Endothelial cell of hepatic sinusoid (primary cell): ENCODE results near the gene RAB20.

ENCODE experiments used
- in situ Hi-C: cut with HindIII; loops from 2 replicates; pipeline ENCODE4 v1.10.0; 2017; ENCODE audit warnings: low sequenced_read_pairs

The RAB20 gene

GRCh38 chr13:110531671-110532083 lies 29.8 kb downstream of the RAB20 start:
- in situ Hi-C loops: no loop called here

DNA sequence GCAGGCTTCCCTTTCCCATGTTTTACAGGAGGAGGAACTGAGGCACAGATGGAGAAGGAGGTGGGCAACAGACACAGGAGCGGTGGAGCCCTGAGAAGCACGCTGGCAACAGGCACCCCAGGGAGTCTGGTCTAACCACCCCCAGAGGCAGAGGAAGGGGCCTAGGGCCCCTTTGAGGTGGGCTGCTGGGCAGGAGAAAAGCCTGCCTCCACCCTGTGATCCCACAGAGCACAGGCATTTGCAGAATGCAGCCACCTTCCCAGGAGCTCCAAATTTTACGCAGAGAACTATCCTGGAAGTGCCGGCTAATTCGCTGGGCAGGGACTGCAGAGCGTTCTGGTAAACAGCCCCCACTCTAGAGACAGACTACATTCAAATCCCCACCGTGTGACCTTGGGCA lies 30.4 kb downstream of the RAB20 start:
- in situ Hi-C loops: no loop called here

DNA sequence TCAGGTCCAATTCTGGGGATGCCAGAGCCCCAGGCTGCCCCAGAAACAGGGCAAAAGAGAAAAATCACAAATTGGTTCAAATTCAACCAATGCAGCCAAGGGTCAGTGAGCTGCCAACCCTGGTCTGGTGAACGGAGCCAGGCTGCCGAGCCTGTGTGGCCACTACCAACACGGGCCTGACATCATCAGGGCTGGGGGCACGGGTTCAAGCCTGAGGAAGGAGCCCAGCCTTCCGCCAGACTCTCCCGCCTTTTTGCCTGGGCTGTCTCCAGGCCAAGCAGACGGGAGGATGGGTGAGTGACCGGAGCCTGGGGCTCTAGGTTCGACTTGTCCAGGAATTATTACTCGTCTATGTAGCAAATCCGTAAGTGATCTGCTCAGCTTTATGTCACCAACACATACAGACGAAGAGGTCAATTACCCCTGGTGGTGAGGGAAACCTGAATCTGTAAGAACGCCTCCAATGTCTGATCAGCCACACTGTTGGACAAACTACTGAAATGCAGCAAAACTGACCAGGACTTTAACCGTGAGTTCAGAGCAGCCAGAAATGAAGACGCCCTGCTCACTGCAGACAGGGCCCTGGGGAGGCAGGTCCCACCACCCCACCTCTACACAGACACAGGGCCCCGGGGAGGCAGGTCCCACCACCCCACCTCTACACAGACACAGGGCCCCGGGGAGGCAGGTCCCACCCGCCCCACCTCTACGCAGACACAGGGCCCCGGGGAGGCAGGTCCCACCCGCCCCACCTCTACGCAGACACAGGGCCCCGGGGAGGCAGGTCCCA lies 31.8 kb downstream of the RAB20 start:
- in situ Hi-C loops: no loop called here

DNA sequence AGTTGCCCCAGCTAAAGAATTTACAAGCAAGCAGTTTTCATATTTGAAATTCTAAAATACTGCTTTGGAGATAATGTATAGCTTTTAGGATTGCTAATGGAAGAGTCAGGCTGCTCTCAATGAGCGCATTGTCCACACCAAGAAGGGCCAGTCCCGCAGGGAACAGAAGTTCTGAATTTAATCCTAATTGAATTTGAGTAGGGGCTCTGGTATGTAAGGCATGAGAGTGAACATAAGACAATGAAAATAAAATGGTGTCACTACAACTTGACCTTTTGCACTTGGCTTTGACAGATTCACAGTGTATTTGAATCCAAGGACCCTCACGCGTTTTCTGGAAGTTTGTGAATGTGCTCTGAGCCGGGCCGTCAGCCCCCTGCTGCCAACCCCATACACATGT lies 32.6 kb downstream of the RAB20 start:
- in situ Hi-C loops: no loop called here

DNA sequence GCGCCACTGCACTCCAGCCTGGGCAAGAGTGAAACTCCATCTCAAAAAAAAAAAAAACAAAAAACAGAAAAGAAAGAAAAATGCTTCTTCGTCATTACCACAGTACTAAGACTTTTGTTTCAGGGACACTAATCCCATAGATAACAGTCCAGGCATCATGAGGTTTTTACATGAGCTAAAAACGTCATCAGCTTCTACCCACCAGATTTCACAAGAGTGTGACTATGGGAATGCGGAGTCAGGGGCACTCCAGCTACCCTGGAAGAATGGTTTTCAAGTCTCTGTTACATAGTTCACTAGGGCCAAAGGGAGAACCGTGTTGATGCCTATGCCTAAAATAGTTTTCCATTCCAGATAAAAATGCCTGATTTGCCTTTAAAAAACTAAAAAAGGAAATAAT lies 33.2 kb downstream of the RAB20 start:
- in situ Hi-C loops: no loop called here

GRCh38 chr13:110525328-110526319 lies 35.9 kb downstream of the RAB20 start:
- in situ Hi-C loops: no loop called here

DNA sequence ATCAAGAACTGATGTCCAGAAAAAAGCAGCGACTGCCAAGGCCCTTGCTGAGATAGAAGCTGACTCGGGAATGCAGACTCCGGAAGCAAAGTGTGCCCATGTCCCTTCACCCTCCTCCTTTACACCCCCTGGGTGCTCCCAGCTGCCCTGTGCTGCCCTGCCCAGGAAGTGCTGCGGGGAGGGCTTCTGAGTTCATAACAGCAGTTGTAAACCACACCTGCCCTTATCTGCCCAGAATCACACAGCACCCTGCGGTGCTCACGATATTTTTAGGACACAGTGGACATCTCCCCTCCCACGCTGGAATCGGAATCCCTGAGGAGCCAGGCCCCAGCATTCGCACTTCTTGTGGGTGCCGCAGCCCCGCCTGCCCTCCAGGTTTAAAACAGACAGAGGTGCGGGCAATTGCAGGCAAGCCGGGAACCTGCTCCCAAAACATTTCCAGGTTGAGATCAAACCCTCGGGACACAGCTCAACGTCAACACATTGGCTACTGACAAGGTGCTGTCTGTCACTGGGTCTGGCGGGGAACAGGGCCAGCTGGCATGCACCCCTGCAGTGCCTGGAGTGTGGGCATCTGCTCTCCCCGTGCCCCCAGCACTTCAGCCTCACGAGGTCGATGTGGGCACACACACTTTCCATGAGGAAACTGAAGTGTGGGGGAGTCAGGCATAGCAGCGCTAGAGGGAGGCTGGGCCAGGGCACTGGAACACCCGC lies 36.8 kb downstream of the RAB20 start:
- in situ Hi-C loops: no loop called here

DNA sequence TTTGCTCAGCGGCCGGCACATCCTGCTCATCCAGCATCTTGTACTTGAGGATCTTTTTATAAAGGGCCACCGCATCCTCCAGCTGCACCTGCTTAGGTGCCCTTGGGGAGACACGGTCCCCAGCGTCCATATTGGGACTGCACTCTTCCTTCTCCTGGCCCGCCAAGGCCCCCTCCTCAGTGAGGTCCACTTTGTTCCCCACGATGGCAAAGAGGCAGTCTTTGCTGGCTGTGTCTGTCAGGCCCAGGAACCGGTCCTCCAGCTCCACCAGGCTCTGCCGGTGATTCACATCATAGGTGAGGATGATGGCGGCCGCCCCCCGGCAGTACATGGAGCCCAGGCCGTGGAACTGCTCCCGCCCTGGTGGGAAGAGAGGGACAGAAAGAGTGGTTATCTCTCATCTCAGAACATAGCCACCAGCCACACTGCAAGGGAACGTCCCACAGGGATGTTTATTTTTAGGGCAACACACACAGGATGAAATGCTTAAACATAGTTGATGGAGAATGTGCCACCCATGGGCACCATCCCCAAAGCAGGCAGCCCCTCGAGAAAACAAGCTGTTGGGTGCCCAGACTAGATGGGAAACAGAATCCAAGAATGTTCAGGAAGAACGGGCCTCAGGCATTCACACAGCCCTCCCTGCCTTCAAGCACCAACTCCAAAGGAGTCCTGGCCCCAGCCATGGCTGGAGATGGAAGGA lies 37.5 kb downstream of the RAB20 start:
- in situ Hi-C loops: no loop called here

DNA sequence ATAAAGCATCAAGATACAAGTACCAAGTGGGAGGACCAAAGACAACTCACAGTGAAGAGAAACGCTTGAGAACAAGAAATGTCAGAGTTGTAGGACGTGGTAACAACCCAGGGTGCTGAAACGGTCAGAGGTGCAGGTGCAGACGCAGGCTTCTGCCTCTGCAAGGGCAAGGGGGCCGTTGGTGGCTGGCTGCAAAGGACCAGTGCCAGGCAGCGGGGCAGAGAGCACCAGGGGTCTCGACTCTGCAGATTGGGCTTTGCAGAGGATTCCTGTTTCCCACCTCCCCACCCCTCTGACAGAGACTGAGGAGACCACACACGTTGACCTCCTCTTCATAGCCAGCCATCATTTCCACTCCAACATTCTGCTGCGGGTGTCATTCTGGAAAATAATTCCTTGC lies 38.3 kb downstream of the RAB20 start:
- in situ Hi-C loops: no loop called here

GRCh38 chr13:110522721-110523120 lies 38.8 kb downstream of the RAB20 start:
- in situ Hi-C loops: no loop called here

- in situ Hi-C loops: no loop called here
These were observed 39.6 kb downstream of the RAB20 start for GRCh38 chr13:110521946-110522345.

DNA sequence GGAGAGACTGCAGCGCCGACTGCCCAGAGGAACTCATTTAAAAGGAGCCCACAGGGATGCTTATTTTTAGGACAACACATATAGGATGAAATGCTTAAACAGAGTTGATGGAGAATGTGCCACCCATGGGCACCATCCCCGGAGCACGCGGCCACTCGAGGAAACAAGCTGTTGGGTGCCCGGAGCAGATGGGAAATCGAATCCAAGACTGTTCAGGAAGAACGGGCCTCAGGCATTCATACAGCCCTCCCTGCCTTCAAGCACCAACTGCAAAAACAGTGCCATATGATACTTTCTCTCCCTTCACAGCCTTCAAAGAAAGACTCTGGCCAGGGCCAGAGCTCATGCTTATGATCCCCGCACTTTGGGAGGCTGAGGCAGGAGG lies 40.2 kb downstream of the RAB20 start:
- in situ Hi-C loops: no loop called here

DNA sequence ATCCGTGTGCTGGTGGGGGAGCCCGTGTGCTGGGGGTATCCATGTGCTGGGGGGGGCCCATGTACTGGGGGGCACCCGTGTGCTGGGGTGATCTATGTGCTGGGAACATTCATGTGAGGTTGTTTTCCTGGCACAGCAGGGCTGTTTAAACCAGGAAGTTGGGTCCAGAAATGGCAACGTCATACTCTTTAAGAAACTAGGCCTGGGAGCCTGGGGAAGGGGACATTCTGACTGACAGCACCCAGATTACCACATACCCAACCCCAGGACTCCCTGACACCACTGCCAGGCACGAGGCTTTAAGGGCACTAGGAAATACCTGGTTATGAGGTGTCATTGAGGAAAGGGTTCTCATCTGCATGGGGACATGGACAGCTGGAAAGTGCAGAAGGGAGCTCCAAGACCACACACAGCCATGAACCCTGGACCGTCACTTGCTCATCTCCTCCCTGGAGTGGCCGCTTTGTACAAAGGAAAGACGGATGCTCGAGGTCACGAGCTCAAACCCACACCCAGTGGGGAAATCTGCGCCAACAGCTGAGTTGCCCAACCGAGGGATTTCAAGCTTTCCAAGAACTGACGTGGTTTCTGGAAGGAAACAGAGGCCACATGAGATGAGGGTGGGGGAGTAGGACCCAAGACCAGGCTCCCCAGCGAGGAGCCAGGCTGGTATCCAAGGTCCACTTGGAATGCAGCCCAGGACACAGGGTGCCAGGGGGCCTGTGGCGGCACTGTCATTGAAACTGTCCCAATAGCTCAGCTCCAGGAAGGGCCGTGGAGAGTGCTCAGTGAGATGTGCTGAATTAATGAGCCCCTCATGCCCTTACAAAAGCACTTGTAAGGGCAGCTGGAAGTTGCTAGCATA lies 40.9 kb downstream of the RAB20 start:
- in situ Hi-C loops: no loop called here

DNA sequence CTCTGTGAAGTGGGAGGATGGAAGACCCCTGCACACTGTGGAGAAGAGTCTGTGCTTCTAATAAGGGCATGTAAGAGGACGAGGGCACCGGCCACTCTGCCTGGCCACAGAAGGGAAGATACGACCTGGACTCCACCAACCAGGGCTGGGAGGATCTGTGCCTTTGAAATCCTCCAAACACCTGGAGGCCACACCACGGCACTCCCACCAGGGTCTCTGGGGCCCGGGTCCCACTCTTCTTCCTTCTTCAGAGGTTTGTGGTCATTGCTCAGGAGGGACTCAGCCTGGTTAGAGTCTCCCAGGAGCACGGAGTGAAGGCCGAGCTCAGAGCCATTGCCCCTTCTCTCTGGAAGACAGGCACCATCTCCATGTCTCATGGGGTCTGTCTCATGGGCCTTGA lies 42.0 kb downstream of the RAB20 start:
- in situ Hi-C loops: no loop called here

- in situ Hi-C loops: no loop called here
These were observed 42.5 kb downstream of the RAB20 start for GRCh38 chr13:110519046-110519445.

DNA sequence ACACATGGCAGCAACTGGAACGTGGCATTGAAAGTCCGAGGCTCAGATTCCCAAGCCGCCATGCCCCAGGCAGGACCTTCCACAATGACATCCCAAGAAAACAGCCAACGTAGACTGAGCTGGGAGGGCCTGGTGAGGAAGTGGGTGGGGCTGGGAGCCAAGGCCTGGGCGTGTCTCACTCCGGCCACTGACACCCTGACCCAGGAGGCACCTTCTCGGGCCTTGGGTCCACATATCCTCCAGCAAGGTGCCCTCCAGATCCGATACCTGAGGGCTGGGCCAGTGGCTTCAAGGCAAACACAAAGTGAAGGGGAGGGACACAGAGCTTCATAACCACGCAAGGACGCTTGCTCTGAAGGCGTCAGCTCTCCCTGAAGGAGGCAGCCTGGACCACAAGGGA lies 43.0 kb downstream of the RAB20 start:
- in situ Hi-C loops: no loop called here

- in situ Hi-C loops: no loop called here
These were observed 43.3 kb downstream of the RAB20 start for GRCh38 chr13:110518226-110518525.

- in situ Hi-C loops: no loop called here
These were observed 43.9 kb downstream of the RAB20 start for GRCh38 chr13:110517505-110518225.

- in situ Hi-C loops: no loop called here
These were observed 45.0 kb downstream of the RAB20 start for GRCh38 chr13:110516500-110516899.
